Measurements from ENCODE around the gene LANCL2.

The LANCL2 gene

DNA sequence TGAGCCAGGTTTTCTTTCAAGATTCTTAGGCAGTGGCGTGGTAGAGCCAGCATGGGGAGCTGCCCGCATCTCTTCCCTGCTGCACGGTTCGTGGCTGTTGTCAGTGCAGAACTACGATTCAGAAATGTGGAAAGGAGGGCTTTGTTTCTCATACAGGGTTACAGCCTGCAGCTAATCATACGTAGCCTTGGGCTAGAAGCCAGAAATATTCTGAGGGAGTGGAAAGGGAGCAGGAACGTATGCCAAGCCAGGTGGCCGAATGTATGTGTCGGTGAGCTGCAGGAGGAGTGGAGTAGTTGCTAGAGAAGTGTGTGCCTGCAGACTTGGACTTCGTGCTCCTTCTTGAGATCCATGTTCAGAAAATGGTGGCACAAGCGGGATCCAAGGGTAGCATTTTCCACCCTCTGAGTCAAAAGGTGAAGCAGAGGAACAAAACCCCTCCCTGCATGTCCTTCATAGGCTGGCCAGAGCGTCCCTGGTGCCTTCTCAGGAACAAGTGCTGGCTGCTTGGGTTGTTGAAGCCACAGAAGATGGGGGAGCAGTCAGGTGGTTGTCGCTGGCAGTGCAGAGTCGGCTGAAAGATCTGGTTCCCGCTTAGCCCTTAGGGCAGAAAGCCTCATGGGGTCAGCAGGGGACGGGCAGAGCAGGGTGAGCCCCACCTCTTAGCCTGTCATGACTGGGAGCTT, 40.9 kb downstream of the LANCL2 start:
- Histone ChIP-seq H2BK12ac (ENCODE audit: low read length in 2 of 2) (no peak overlapping the region), H3K79me1 (replicated peaks; ENCODE audit: low read length, poor library complexity, severe bottlenecking) (peaks cover 2% of the 10 kb centered on the region), H3K4ac (ENCODE audit: low read depth in 1 of 2, low read length in 2 of 2) (no peak overlapping the region), H2AK5ac (ENCODE audit: low read length, severe bottlenecking) (no peak overlapping the region), H3K4me3 (ENCODE audit: insufficient read depth in 1 of 2, low read depth in 1 of 2, low read length in 2 of 2) (no peak overlapping the region), H3K9ac (ENCODE audit: low read length) (no peak overlapping the region), H3K27me3 (ENCODE audit: control insufficient read depth in 1 of 2, insufficient read depth in 1 of 2, low read length in 2 of 2) (no peaks in the 10 kb centered on the region), H3K9me3 (ENCODE audit: control insufficient read depth, low read length) (no peaks in the 10 kb centered on the region), H3K18ac (ENCODE audit: low read depth in 1 of 2, low read length in 2 of 2) (no peak overlapping the region), H2BK120ac (ENCODE audit: low read depth, low read length) (no peak overlapping the region), H2BK5ac (ENCODE audit: low read depth, low read length, poor library complexity, severe bottlenecking) (no peak overlapping the region), H4K91ac (ENCODE audit: low read length) (no peak overlapping the region), H3K14ac (ENCODE audit: low read length in 2 of 2) (no peak overlapping the region), H4K8ac (ENCODE audit: low read length) (no peak overlapping the region), H2BK15ac (ENCODE audit: low read depth, poor library complexity, severe bottlenecking) (no peak overlapping the region), H3K36me3 (ENCODE audit: control insufficient read depth in 1 of 2, insufficient read depth in 2 of 2, low read depth in 1 of 2, low read length in 2 of 2) (peaks cover 21 to 37% of the 10 kb centered on the region in 2 experiments), H2AFZ (ENCODE audit: low read depth, low read length) (no peak overlapping the region), H3K4me1 (ENCODE audit: control insufficient read depth, insufficient read depth, low read depth, low read length) (peaks cover 1% of the 10 kb centered on the region), H3K4me2 (ENCODE audit: low read length, poor library complexity, severe bottlenecking) (no peak overlapping the region), H3K23ac (ENCODE audit: low read length in 2 of 2) (no peak overlapping the region), H3K27ac (ENCODE audit: low read length, poor library complexity, severe bottlenecking) (no peak overlapping the region)
- no peak for DNase-seq
- WGBS, result 94% methylated on average over 16 of the region's 16 CpGs

DNA sequence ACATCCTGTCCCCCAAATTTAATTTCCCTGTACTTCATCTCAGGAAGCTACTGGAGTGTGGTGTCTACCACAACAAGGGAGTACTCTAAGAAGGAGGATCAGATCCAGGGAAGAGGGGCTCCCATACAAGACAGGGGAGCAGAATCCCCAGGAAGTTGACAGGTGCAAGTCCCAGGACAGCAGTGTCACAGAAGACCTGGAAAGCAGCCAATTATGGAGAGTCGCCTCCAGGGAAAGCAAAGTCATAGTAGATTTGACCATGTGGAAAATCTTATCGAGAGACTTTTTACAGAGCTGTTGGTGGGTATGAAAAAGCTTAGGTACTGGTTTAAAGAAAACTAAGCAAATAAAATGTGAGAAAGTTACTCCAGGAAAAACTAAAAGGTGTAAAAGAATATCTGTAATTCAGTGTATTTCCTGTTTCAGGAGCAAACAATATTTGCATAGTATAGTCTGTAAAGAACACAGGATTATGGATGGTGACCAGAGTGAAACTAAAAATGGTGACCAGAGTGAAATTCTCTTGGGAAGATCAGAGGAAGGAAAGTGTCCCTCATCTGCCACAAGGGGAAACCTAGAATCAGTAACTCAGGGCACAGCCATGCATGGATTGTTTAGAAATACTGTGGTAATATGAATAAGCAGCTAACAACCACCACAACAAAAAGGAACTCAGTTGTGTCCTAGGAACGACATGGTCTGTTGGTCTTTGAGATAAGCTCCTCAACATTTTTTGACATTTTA, 44.5 kb downstream of the LANCL2 start:
- no peak overlapping the region for H2AK5ac ChIP-seq (ENCODE audit: low read length, severe bottlenecking)
- no peak overlapping the region for H3K4ac ChIP-seq (ENCODE audit: low read depth in 1 of 2, low read length in 2 of 2)

DNA sequence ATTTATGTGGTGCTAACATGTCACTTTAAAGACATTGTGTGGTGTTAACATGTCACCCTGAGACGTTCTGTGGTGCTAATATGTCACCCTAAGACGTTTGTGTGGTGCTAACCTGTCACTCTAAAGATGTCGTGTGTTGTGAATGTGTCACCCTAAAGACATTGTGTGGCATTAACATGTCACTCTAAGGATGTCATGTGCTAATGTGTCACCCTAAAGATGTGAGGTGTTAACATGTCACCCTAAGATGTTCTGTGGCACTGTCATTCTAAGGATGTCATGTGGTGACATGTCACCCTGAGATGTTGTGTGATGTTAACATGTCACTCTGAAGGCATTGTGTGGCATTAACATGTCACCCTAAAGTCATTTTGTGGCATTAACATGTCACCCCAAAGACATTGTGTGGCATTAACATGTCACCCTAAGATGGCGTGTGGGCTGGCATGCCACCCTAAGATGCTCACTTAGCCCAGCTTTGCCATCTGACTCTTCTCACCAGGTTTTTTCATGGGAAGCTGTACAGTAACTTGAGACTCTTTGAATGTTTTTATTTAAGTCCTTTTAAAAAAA, 45.6 kb downstream of the LANCL2 start:
- Histone ChIP-seq H3K4me1 (ENCODE audit: control insufficient read depth, insufficient read depth, low read depth, low read length) (no peaks in the 10 kb centered on the region), H2AK5ac (ENCODE audit: low read length, severe bottlenecking) (no peak overlapping the region), H3K27me3 (ENCODE audit: control insufficient read depth in 1 of 2, insufficient read depth in 1 of 2, low read length in 2 of 2) (no peaks in the 10 kb centered on the region), H3K4ac (ENCODE audit: low read depth in 1 of 2, low read length in 2 of 2) (no peak overlapping the region), H3K9me3 (ENCODE audit: control insufficient read depth, low read length) (no peaks in the 10 kb centered on the region), H2BK15ac (ENCODE audit: low read depth, poor library complexity, severe bottlenecking) (no peak overlapping the region), H2BK5ac (ENCODE audit: low read depth, low read length, poor library complexity, severe bottlenecking) (no peak overlapping the region), H3K9ac (ENCODE audit: low read length) (no peak overlapping the region), H3K36me3 (ENCODE audit: control insufficient read depth in 1 of 2, insufficient read depth in 2 of 2, low read depth in 1 of 2, low read length in 2 of 2) (peaks cover 24 to 39% of the 10 kb centered on the region in 2 experiments), H3K4me3 (ENCODE audit: insufficient read depth in 1 of 2, low read depth in 1 of 2, low read length in 2 of 2) (no peak overlapping the region), H3K79me1 (replicated peaks; ENCODE audit: low read length, poor library complexity, severe bottlenecking) (peaks cover 2% of the 10 kb centered on the region), H3K18ac (ENCODE audit: low read depth in 1 of 2, low read length in 2 of 2) (no peak overlapping the region), H4K91ac (ENCODE audit: low read length) (no peak overlapping the region), H2AFZ (ENCODE audit: low read depth, low read length) (no peak overlapping the region), H3K14ac (ENCODE audit: low read length in 2 of 2) (no peak overlapping the region), H3K27ac (ENCODE audit: low read length, poor library complexity, severe bottlenecking) (no peak overlapping the region), H2BK120ac (ENCODE audit: low read depth, low read length) (no peak overlapping the region), H3K23ac (ENCODE audit: low read length in 2 of 2) (no peak overlapping the region), H2BK12ac (ENCODE audit: low read length in 2 of 2) (no peak overlapping the region), H3K4me2 (ENCODE audit: low read length, poor library complexity, severe bottlenecking) (no peak overlapping the region), H4K8ac (ENCODE audit: low read length) (peak overlapping the region; percentile 12)
- whole genome bisulfite sequencing, result 88% methylated on average over 4 of the region's 4 CpGs
- DNase-seq, result no peak

More for the DNA sequence above, 44.5 kb downstream of the LANCL2 start:
- DNase-seq, result peak; percentile 34
- Histone ChIP-seq H3K4me3 (ENCODE audit: insufficient read depth in 1 of 2, low read depth in 1 of 2, low read length in 2 of 2) (no peak overlapping the region), H3K18ac (ENCODE audit: low read depth in 1 of 2, low read length in 2 of 2) (no peak overlapping the region), H3K4me1 (ENCODE audit: control insufficient read depth, insufficient read depth, low read depth, low read length) (no peaks in the 10 kb centered on the region), H3K27me3 (ENCODE audit: control insufficient read depth in 1 of 2, insufficient read depth in 1 of 2, low read length in 2 of 2) (no peaks in the 10 kb centered on the region), H2BK12ac (ENCODE audit: low read length in 2 of 2) (no peak overlapping the region), H2AFZ (ENCODE audit: low read depth, low read length) (no peak overlapping the region), H3K23ac (ENCODE audit: low read length in 2 of 2) (no peak overlapping the region), H2BK15ac (ENCODE audit: low read depth, poor library complexity, severe bottlenecking) (no peak overlapping the region), H3K79me1 (replicated peaks; ENCODE audit: low read length, poor library complexity, severe bottlenecking) (peaks cover 2% of the 10 kb centered on the region), H3K14ac (ENCODE audit: low read length in 2 of 2) (no peak overlapping the region), H3K9me3 (ENCODE audit: control insufficient read depth, low read length) (no peaks in the 10 kb centered on the region), H3K36me3 (ENCODE audit: control insufficient read depth in 1 of 2, insufficient read depth in 2 of 2, low read depth in 1 of 2, low read length in 2 of 2) (peaks cover 28 to 45% of the 10 kb centered on the region in 2 experiments), H2BK120ac (ENCODE audit: low read depth, low read length) (no peak overlapping the region), H3K9ac (ENCODE audit: low read length) (no peak overlapping the region), H4K91ac (ENCODE audit: low read length) (no peak overlapping the region), H3K27ac (ENCODE audit: low read length, poor library complexity, severe bottlenecking) (no peak overlapping the region), H3K4me2 (ENCODE audit: low read length, poor library complexity, severe bottlenecking) (no peak overlapping the region), H4K8ac (ENCODE audit: low read length) (no peak overlapping the region), H2BK5ac (ENCODE audit: low read depth, low read length, poor library complexity, severe bottlenecking) (no peak overlapping the region)
- WGBS, result 96% methylated on average over 2 of the region's 3 CpGs

DNA sequence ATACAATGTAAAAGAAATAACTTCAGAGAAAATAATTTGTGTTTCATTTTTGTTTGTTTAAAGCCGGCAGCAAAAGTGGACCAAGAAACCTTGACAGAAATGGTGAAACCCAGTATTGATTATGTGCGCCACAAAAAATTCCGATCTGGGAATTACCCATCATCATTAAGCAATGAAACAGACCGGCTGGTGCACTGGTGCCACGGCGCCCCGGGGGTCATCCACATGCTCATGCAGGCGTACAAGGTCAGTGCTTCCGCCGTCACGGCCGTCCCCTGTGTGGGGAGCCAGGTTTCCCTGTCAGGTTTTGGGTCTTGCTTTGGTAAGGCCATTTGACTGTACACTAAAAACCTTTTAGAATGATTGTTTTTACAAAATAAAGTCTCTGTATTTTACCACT, 46.7 kb downstream of the LANCL2 start:
- H3K4me1 ChIP-seq (ENCODE audit: control insufficient read depth, insufficient read depth, low read depth, low read length), result no peaks in the 10 kb centered on the region
- H2BK15ac ChIP-seq (ENCODE audit: low read depth, poor library complexity, severe bottlenecking), result no peak overlapping the region
- H3K36me3 ChIP-seq (ENCODE audit: control insufficient read depth in 1 of 2, insufficient read depth in 2 of 2, low read depth in 1 of 2, low read length in 2 of 2), result peaks cover 15 to 29% of the 10 kb centered on the region in 2 experiments
- H4K8ac ChIP-seq (ENCODE audit: low read length), result no peak overlapping the region
- no peak overlapping the region for H2BK120ac ChIP-seq (ENCODE audit: low read depth, low read length)
- no peak overlapping the region for H3K4me3 ChIP-seq (ENCODE audit: insufficient read depth in 1 of 2, low read depth in 1 of 2, low read length in 2 of 2)
- WGBS, result 96% methylated on average over 10 of the region's 12 CpGs
- H3K27me3 ChIP-seq (ENCODE audit: control insufficient read depth in 1 of 2, insufficient read depth in 1 of 2, low read length in 2 of 2), result no peaks in the 10 kb centered on the region
- no peak overlapping the region for H3K18ac ChIP-seq (ENCODE audit: low read depth in 1 of 2, low read length in 2 of 2)
- no peak overlapping the region for H2AFZ ChIP-seq (ENCODE audit: low read depth, low read length)
- no peak overlapping the region for H3K23ac ChIP-seq (ENCODE audit: low read length in 2 of 2)
- no peak overlapping the region for H2BK12ac ChIP-seq (ENCODE audit: low read length in 2 of 2)
- no peak overlapping the region for H3K4me2 ChIP-seq (ENCODE audit: low read length, poor library complexity, severe bottlenecking)
- no peak overlapping the region for H2BK5ac ChIP-seq (ENCODE audit: low read depth, low read length, poor library complexity, severe bottlenecking)
- H3K4ac ChIP-seq (ENCODE audit: low read depth in 1 of 2, low read length in 2 of 2), result no peak overlapping the region
- no peak for DNase-seq
- H4K91ac ChIP-seq (ENCODE audit: low read length), result no peak overlapping the region
- H3K27ac ChIP-seq (ENCODE audit: low read length, poor library complexity, severe bottlenecking), result no peak overlapping the region
- H3K9me3 ChIP-seq (ENCODE audit: control insufficient read depth, low read length), result no peaks in the 10 kb centered on the region
- H3K14ac ChIP-seq (ENCODE audit: low read length in 2 of 2), result no peak overlapping the region
- H3K9ac ChIP-seq (ENCODE audit: low read length), result no peak overlapping the region
- H3K79me1 ChIP-seq (replicated peaks; ENCODE audit: low read length, poor library complexity, severe bottlenecking), result peaks cover 1% of the 10 kb centered on the region
- no peak overlapping the region for H2AK5ac ChIP-seq (ENCODE audit: low read length, severe bottlenecking)

All from mesenchymal stem cell (in vitro differentiated cells and primary cell).